Neural cell (in vitro differentiated cells): ENCODE data around the gene FOXO1. TPM values are rescaled to one million over a fixed set of nuclear protein-coding genes. Genes with fewer than 3 reads are reported as not detected.

Source experiments
- H2AFZ ChIP-seq: fragments of 200-600, 300-800 bp; sonication (generic), shearing (Covaris generic); 2 replicates; pipeline ENCODE4 v1.6.0; 2014; ENCODE audit warnings: low read depth, mild to moderate bottlenecking, antibody characterized with exemption, low read length, moderate library complexity
- H3F3A ChIP-seq: fragments of 200-600 bp; shearing (Covaris generic); 2 replicates; pipeline ENCODE4 v1.6.1; 2016; ENCODE audit warnings: mild to moderate bottlenecking, moderate library complexity, mixed read lengths, antibody characterized with exemption, low read length; ENCODE audit not compliant: insufficient read depth, poor library complexity, severe bottlenecking
- H3K27ac ChIP-seq: fragments of 200-600, 300-800 bp; sonication (generic), shearing (Covaris generic); 2 replicates; pipeline ENCODE4 v1.5.1; 2014; ENCODE audit warnings: mild to moderate bottlenecking, low read length, moderate library complexity
- H3K27me3 ChIP-seq: fragments of 300-800, 200-600 bp; sonication (generic), shearing (Covaris generic); 2 replicates; pipeline ENCODE4 v1.6.0; 2014; ENCODE audit warnings: mild to moderate bottlenecking, low read depth, low read length, moderate library complexity; ENCODE audit not compliant: insufficient read depth
- H3K36me3 ChIP-seq: fragments of 300-800, 200-600 bp; sonication (generic), shearing (Covaris generic); 2 replicates; pipeline ENCODE4 v1.5.1; 2014; ENCODE audit warnings: mild to moderate bottlenecking, antibody characterized with exemption, low read length, moderate library complexity; ENCODE audit not compliant: insufficient read depth
- H3K4me2 ChIP-seq: fragments of 300-800, 200-600 bp; sonication (generic), shearing (Covaris generic); 2 replicates; pipeline ENCODE4 v1.6.0; 2014; ENCODE audit warnings: mild to moderate bottlenecking, low read length
- H3K4me3 ChIP-seq: fragments of 300-800, 200-600 bp; sonication (generic), shearing (Covaris generic); 2 replicates; pipeline ENCODE4 v1.5.1; 2014; ENCODE audit warnings: mild to moderate bottlenecking, low read length, moderate library complexity
- H3K79me2 ChIP-seq: fragments of 200-600 bp; shearing (Covaris generic); replicated peaks from 2 replicates; pipeline ENCODE4 v1.6.0; 2014; ENCODE audit warnings: mild to moderate bottlenecking, low read length, moderate library complexity; ENCODE audit not compliant: insufficient read depth
- H3K9ac ChIP-seq: fragments of 300-800, 200-600 bp; sonication (generic), shearing (Covaris generic); 2 replicates; pipeline ENCODE4 v1.6.1; 2016; ENCODE audit warnings: mild to moderate bottlenecking, low read length, mixed read lengths
- H3K9me2 ChIP-seq: fragments of 200-600 bp; shearing (Covaris generic); 2 replicates; pipeline ENCODE4 v1.6.1; 2016; ENCODE audit warnings: mild to moderate bottlenecking, low read length, mixed read lengths; ENCODE audit not compliant: insufficient read depth
- H3K9me3 ChIP-seq: fragments of 200-600, 300-800 bp; sonication (generic), shearing (Covaris generic); 2 replicates; pipeline ENCODE4 v1.6.1; 2016; ENCODE audit warnings: mild to moderate bottlenecking, mixed run types, low read length, moderate library complexity, mixed read lengths
- H4K20me1 ChIP-seq: fragments of 200-600 bp; shearing (Covaris generic); 2 replicates; pipeline ENCODE4 v1.6.1; 2016; ENCODE audit warnings: mild to moderate bottlenecking, mixed run types; ENCODE audit not compliant: insufficient read depth
- CTCF ChIP-seq: fragments of 450-650 bp; IDR thresholded peaks from 2 replicates; pipeline ENCODE4 v1.5.1; 2014; ENCODE audit warnings: antibody characterized with exemption, mild to moderate bottlenecking, moderate library complexity; ENCODE audit not compliant: poor library complexity, severe bottlenecking
- EP300 ChIP-seq: fragments of 450-650 bp; conservative IDR thresholded peaks from 2 replicates; pipeline ENCODE4 v1.6.1; 2014; ENCODE audit warnings: antibody characterized with exemption, mild to moderate bottlenecking, moderate library complexity; ENCODE audit not compliant: poor library complexity, severe bottlenecking
- EZH2 ChIP-seq: fragments of 200-600, 300-800 bp; shearing (Covaris generic), sonication (generic); IDR thresholded peaks from 2 replicates; pipeline ENCODE4 v1.6.1; 2014; ENCODE audit warnings: antibody characterized with exemption, low read length, borderline replicate concordance, mild to moderate bottlenecking; ENCODE audit not compliant: insufficient read depth, poor library complexity, severe bottlenecking
- MXI1 ChIP-seq: fragments of 450-650 bp; conservative IDR thresholded peaks from 2 replicates; pipeline ENCODE4 v1.6.1; 2014; ENCODE audit warnings: antibody characterized with exemption, mild to moderate bottlenecking; ENCODE audit not compliant: poor library complexity, severe bottlenecking
- POLR2AphosphoS5 ChIP-seq: IDR thresholded peaks from 2 replicates; pipeline ENCODE4 v1.6.1; 2012
- RAD21 ChIP-seq: fragments of 450-650 bp; conservative IDR thresholded peaks from 2 replicates; pipeline ENCODE4 v1.6.1; 2014; ENCODE audit warnings: antibody characterized with exemption, mild to moderate bottlenecking, moderate library complexity
- REST ChIP-seq: IDR thresholded peaks from 2 replicates; pipeline ENCODE4 v1.6.1; 2012; ENCODE audit warnings: borderline replicate concordance
- SMC3 ChIP-seq: fragments of 450-650 bp; conservative IDR thresholded peaks from 2 replicates; pipeline ENCODE4 v1.6.1; 2014; ENCODE audit warnings: antibody characterized with exemption, mild to moderate bottlenecking, moderate library complexity; ENCODE audit not compliant: poor library complexity
- TAF1 ChIP-seq: IDR thresholded peaks from 2 replicates; pipeline ENCODE4 v1.6.1; 2012; ENCODE audit warnings: low read depth
- polyA plus RNA-seq: library from polyadenylated mRNA; depleted of rRNA; stranded (reverse); fragments of >200 nt; gene quantifications from 2 replicates; pipeline ENCODE4 v1.2.3, GENCODE V29; 2014

The FOXO1 gene
- polyA plus RNA-seq, 1 donor from 2014 or later: 1.2 TPM

- Histone ChIP-seq H3K9me3 (no peaks in the 10 kb centered on the region), H3K9ac (no peak overlapping the region), H3K9me2 (no peaks in the 10 kb centered on the region), H3K79me2 (no peaks in the 10 kb centered on the region), H3K27me3 (no peaks in the 10 kb centered on the region), H3K36me3 (no peaks in the 10 kb centered on the region), H3K4me2 (no peak overlapping the region), H3K4me3 (no peak overlapping the region), H3F3A (no peaks in the 10 kb centered on the region), H3K27ac (no peak overlapping the region), H2AFZ (no peak overlapping the region), H4K20me1 (no peaks in the 10 kb centered on the region)
- TF ChIP-seq RAD21 (no peak), CTCF (no peak), EZH2 (no peak), TAF1 (no peak), SMC3 (no peak), MXI1 (no peak), REST (no peak)
Measured at GRCh38 chr13:40640845-40641458, 25.5 kb downstream of the FOXO1 start.

GRCh38 chr13:40640202-40640601, 26.2 kb downstream of the FOXO1 start:
- H3K9me3 ChIP-seq: no peaks in the 10 kb centered on the region
- H4K20me1 ChIP-seq: no peaks in the 10 kb centered on the region
- H3K4me3 ChIP-seq: no peak overlapping the region
- H3K79me2 ChIP-seq: no peaks in the 10 kb centered on the region
- H3K4me2 ChIP-seq: no peak overlapping the region
- H3F3A ChIP-seq: no peaks in the 10 kb centered on the region
- H3K27ac ChIP-seq: no peak overlapping the region
- no peaks in the 10 kb centered on the region for H3K27me3 ChIP-seq
- no peak overlapping the region for H2AFZ ChIP-seq
- H3K9ac ChIP-seq: no peak overlapping the region
- no peaks in the 10 kb centered on the region for H3K36me3 ChIP-seq
- TF ChIP-seq POLR2AphosphoS5: no peak
- no peak for TF ChIP-seq TAF1
- no peak for TF ChIP-seq REST
- TF ChIP-seq RAD21: no peak
- TF ChIP-seq EZH2: no peak
- no peak for TF ChIP-seq CTCF
- no peak for TF ChIP-seq MXI1
- TF ChIP-seq EP300: no peak
- TF ChIP-seq SMC3: no peak
- H3K9me2 ChIP-seq: no peaks in the 10 kb centered on the region
